HepG2 (cell line): ENCODE data around the gene ABCB9. TPM values are rescaled to one million over a fixed set of nuclear protein-coding genes. Genes with fewer than 3 reads are reported as not detected.

Experiments used
- ARID5B ChIP-seq: IDR thresholded peaks from 2 replicates; pipeline ENCODE4 v1.4.0; 2020; ENCODE audit warnings: mild to moderate bottlenecking, missing genetic modification reagents
- EHMT2 ChIP-seq: fragments of 200-600 bp; sonication (generic); IDR thresholded peaks from 2 replicates; pipeline ENCODE4 v1.7.0; 2017; ENCODE audit warnings: antibody characterized with exemption, low read depth, low read length, borderline replicate concordance
- HOMEZ ChIP-seq: IDR thresholded peaks from 2 replicates; pipeline ENCODE4 v1.6.1; 2016; ENCODE audit warnings: low read depth
- KLF11 ChIP-seq: IDR thresholded peaks from 2 replicates; pipeline ENCODE4 v1.6.1; 2016; ENCODE audit warnings: missing compliant biosample characterization
- SCMH1 ChIP-seq: sonication (generic); formaldehyde crosslinking; IDR thresholded peaks from 2 replicates; pipeline ENCODE4 v1.9.0; 2021; ENCODE audit warnings: missing genetic modification reagents, mild to moderate bottlenecking, borderline replicate concordance
- ZBTB2 ChIP-seq: sonication (generic); formaldehyde crosslinking; IDR thresholded peaks from 2 replicates; pipeline ENCODE4 v1.8.0; 2022; ENCODE audit warnings: low read depth, missing genetic modification reagents
- ZBTB43 ChIP-seq: sonication (generic); formaldehyde crosslinking; conservative IDR thresholded peaks from 2 replicates; pipeline ENCODE4 v1.4.0; 2020; ENCODE audit warnings: missing genetic modification reagents
- ZKSCAN8 ChIP-seq: IDR thresholded peaks from 2 replicates; pipeline ENCODE4 v1.6.1; 2016; ENCODE audit warnings: borderline replicate concordance, missing genetic modification reagents, missing compliant biosample characterization
- ZNF713 ChIP-seq: sonication (generic); formaldehyde crosslinking; IDR thresholded peaks from 2 replicates; pipeline ENCODE4 v1.4.0; 2020; ENCODE audit warnings: mild to moderate bottlenecking, missing genetic modification reagents
- ZSCAN5A ChIP-seq: sonication (generic); formaldehyde crosslinking; IDR thresholded peaks from 2 replicates; pipeline ENCODE4 v1.8.0; 2022; ENCODE audit warnings: mild to moderate bottlenecking, missing genetic modification reagents, borderline replicate concordance
- polyA plus RNA-seq, 8 experiments: library from polyadenylated mRNA; depleted of rRNA in 3 of 8; stranded (reverse) in 7 of 8; unstranded in 1 of 8; fragments of >200 nt; fragmentation: Illumina TruSeq in 4 of 8; extraction: Trizol in 4 of 8; gene quantifications; 2 replicates each; pipeline versions ENCODE4 v1.2.1 to v1.2.3, GENCODE V29; 2011 to 2016; ENCODE audit warnings: low read depth in 4 of 8, missing spikeins in 1 of 8, mixed read lengths in 1 of 8; ENCODE audit not compliant: insufficient read depth in 1 of 8
- total RNA-seq, 5 experiments: library from RNA; depleted of rRNA; stranded (reverse); fragments of >200 nt; fragmentation: Illumina TruSeq; extraction: Trizol; gene quantifications; 2 replicates each; pipeline ENCODE4 v1.2.3, GENCODE V29; 2016; ENCODE audit warnings: low read depth in 1 of 5

The ABCB9 gene
- total and polyA plus RNA-seq, 2 of the 13 experiments (the other 11 are each of a cell fraction or from before 2014, with no cell fraction given) = 5.1 to 6.0 TPM

GRCh38 chr12:122965851-122966742, at the start of gene ABCB9 (continued):
- TF ChIP-seq ZSCAN5A (CRISPR knock-in tag) (no peak), ZBTB2 (CRISPR knock-in tag) (no peak), ZBTB43 (CRISPR knock-in tag) (no peak), EHMT2 (no peak), SCMH1 (no peak), ARID5B (CRISPR knock-in tag) (0 out of 2 replicates have a peak, but pooled peaks have one; percentile 27), KLF11 (CRISPR knock-in tag) (no peak), ZNF713 (CRISPR knock-in tag) (no peak), HOMEZ (CRISPR knock-in tag) (no peak), ZKSCAN8 (CRISPR knock-in tag) (no peak)
